Tibial artery (tissue), 4 donors: ENCODE data around the gene IGSF21.

Experiments
- DNase-seq, 2 donors: peaks; one replicate each; pipeline ENCODE4 v3.0.0-alpha.2; 2019
- H3K27ac ChIP-seq, 2 donors: fragments of 200-600 bp; sonication (generic) in 1 of 2; 1 replicate in 1 of 2; 2 replicates in 1 of 2; pipeline ENCODE4 v1.5.1; 2018 to 2019; ENCODE audit warnings: mild to moderate bottlenecking in 1 of 2
- H3K27me3 ChIP-seq, 2 donors: fragments of 200-600 bp; sonication (generic) in 1 of 2; one replicate each; pipeline versions ENCODE4 v1.5.1 to v1.6.0; 2016 to 2019
- H3K36me3 ChIP-seq, 3 donors: fragments of 200-600 bp; sonication (generic) in 2 of 3; one replicate each; pipeline ENCODE4 v1.5.1; 2016 to 2019; ENCODE audit warnings: mild to moderate bottlenecking in 2 of 3
- H3K4me1 ChIP-seq, 4 donors: fragments of 200-600 bp; sonication (generic) in 2 of 4; 1 replicate in 3 of 4; 2 replicates in 1 of 4; pipeline ENCODE4 v1.5.1; 2016 to 2019
- H3K4me3 ChIP-seq, 2 donors: fragments of 200-600 bp; sonication (generic) in 1 of 2; 1 replicate in 1 of 2; 2 replicates in 1 of 2; pipeline ENCODE4 v1.5.1; 2018 to 2019; ENCODE audit warnings: mild to moderate bottlenecking in 2 of 2
- H3K9me3 ChIP-seq, 3 donors: fragments of 200-600 bp; sonication (generic) in 1 of 3; one replicate each; pipeline ENCODE4 v1.5.1; 2016 to 2019
- CTCF ChIP-seq, 2 experiments: fragments of 200-600 bp in 1 of 2; fragments of 450-650 bp in 1 of 2; IDR thresholded peaks; one replicate each; pipeline ENCODE4 v1.5.1; 2017 to 2019; ENCODE audit warnings: antibody characterized with exemption in 2 of 2, mild to moderate bottlenecking in 1 of 2, moderate library complexity in 1 of 2
- intact Hi-C: fragments of 100-400 bp; cut with DNase I; formaldehyde crosslinking; loops from one replicate; pipeline ENCODE4 v1.15.0; 2023; ENCODE audit warnings: low total_unique reads

The IGSF21 gene

DNA sequence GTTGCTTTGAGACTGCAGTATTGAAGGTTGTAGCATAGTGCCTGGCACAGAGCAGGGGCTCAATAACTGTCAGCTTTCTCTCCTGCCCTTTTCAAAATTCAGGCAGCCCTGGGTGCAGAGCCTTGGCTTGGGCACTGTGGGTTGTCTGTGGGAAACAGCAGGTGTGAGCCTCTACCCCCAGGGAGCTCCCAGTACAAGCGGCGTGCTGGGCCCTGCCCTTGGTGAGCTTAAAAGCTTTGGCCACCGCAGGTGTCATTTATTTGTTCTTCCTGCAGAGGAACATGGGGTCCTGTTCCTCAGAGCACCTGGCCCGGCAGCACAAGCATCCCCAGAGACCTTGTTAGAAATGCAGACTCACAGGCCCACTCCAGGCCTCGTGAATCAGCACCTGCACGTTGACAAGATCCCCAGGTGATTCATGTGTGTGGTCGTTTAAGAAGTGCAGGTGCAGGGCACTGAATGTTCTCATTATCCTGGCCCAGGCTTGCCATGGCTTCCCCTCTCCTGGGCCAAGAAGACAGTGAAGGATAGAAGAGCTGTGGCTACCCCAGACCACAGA, 29.9 kb upstream of the IGSF21 start:
- Histone ChIP-seq H3K4me3 (no peak overlapping the region), H3K27ac (no peak overlapping the region), H3K36me3 (no peaks in the 10 kb centered on the region), H3K4me1 (no peaks in the 10 kb centered on the region), H3K27me3 (peaks cover 0 to 51% of the 10 kb centered on the region in 2 donors), H3K9me3 (no peaks in the 10 kb centered on the region)
- no peak for DNase-seq
- no peak for TF ChIP-seq CTCF (IDR thresholded peaks at IDR 0.05)
- intact Hi-C loops, result no loop called here

- Histone ChIP-seq H3K9me3 (no peaks in the 10 kb centered on the region), H3K36me3 (no peaks in the 10 kb centered on the region), H3K27ac (no peak overlapping the region), H3K4me3 (no peak overlapping the region), H3K4me1 (no peaks in the 10 kb centered on the region), H3K27me3 (peaks cover 0 to 59% of the 10 kb centered on the region in 2 donors)
- DNase-seq, result no peak
- intact Hi-C loops, result no loop called here
- TF ChIP-seq CTCF (IDR thresholded peaks at IDR 0.05), result no peak
Observed at GRCh38 chr1:18079941-18080735, 27.5 kb upstream of the IGSF21 start.

DNA sequence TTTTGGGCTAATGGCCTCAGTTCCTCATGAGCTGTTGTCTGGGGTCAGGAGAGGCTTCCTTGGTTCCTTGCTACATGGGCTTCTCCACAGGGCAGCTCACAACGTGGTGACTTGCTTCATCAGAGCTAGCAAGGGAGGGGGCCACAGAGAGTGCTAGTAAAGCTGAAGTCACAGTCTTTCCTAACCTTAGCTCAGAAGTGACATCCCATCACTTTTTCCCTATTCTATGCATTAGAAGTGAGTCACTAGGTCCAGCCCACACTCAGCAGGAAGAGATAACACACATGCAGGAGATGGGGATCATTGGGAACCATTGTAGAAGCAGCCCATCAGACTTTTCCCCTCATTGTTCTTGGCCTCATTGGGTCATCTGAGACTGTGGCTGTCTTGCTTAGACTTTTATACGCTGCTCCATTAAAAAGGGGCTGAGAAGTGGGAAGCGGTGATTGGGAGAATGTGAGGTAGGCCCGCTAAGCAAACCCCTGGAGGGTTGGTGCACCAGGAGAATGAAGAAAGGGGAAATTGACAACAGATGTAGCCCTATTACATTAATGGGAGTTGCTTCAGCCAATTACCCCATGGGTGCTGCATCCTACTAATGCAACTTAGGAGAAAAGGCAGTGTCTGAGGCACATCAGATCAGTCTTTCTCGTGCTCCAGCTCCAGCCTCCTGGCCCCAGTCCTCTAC, 22.1 kb upstream of the IGSF21 start:
- H3K27ac ChIP-seq, result no peak overlapping the region
- no peaks in the 10 kb centered on the region for H3K36me3 ChIP-seq
- peaks cover 0 to 60% of the 10 kb centered on the region in 2 donors for H3K27me3 ChIP-seq
- intact Hi-C loops, result no loop called here
- DNase-seq, result no peak
- no peak for TF ChIP-seq CTCF (IDR thresholded peaks at IDR 0.05)
- no peaks in the 10 kb centered on the region for H3K9me3 ChIP-seq
- H3K4me3 ChIP-seq, result no peak overlapping the region
- no peaks in the 10 kb centered on the region for H3K4me1 ChIP-seq

DNA sequence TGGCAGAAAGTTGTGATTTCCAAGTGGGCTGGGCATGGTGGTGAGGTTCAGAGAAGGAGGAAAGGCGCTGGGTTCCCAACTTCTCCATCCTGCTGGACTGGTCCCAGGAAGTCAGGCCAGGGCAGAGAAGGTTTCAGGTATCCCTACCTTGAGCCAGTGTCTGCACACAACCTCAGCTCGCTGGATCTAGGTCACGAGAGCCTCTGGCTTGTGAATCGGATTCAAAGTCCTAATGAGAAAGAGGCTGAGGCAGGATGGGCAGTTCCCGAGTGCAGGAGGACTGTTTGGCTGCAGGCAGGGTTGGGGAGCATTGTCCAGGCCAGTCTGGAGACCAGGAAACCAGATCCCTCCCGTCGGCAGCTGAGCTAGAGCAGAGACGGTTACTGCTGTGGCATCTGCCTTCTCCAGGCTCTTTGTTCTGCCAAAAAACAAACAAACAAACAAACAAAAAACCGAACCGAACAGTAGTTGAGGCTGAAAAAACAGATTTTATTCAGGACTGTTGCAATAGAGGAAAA, 19.5 kb upstream of the IGSF21 start:
- Histone ChIP-seq H3K27ac (no peak overlapping the region), H3K4me3 (no peak overlapping the region), H3K36me3 (no peaks in the 10 kb centered on the region), H3K27me3 (peaks cover 0 to 41% of the 10 kb centered on the region in 2 donors), H3K9me3 (no peaks in the 10 kb centered on the region), H3K4me1 (peaks cover 0 to 15% (median 10%) of the 10 kb centered on the region in 4 donors)
- intact Hi-C loops, result no loop called here
- DNase-seq, result no peak
- no peak for TF ChIP-seq CTCF (IDR thresholded peaks at IDR 0.05)

DNA sequence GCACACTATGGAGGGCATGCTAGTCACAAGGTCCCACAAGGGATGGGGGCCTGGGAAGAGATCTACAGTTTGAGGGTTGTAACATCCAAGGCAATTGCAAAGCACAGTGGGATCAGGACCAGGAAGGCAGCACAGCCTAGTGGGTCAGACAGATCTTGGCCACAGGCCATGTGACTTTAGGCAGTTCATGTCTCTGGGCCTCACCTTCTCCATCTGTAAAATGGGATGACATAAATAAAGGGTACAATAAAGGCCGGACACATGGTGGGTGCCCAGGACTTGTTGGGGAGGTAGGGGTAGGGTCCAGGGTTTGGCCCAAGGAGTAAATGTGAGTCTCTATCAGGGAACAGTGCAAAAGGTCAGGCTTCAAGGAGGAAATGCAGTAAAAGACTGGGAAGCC, 18.1 kb upstream of the IGSF21 start:
- Histone ChIP-seq H3K4me3 (no peak overlapping the region), H3K36me3 (no peaks in the 10 kb centered on the region), H3K4me1 (peaks cover 0 to 15% (median 10%) of the 10 kb centered on the region in 4 donors), H3K27me3 (peaks cover 0 to 35% of the 10 kb centered on the region in 2 donors), H3K9me3 (no peaks in the 10 kb centered on the region), H3K27ac (no peak overlapping the region)
- no peak for TF ChIP-seq CTCF (IDR thresholded peaks at IDR 0.05)
- intact Hi-C loops, result no loop called here
- DNase-seq, result no peak
